Retinal pigment epithelial cell (primary cell): ENCODE measurements around the gene CHN1.
A peak's percentile ranks its signal among the peaks of the same experiment; 100 is the strongest.

Experiments
- DNase-seq: peaks from one replicate; pipeline ENCODE4 v3.0.0-alpha.2; 2010; ENCODE audit warnings: low read depth
- H3K4me3 ChIP-seq: 2 replicates; pipeline ENCODE4 v1.5.1; 2011; ENCODE audit warnings: mild to moderate bottlenecking, low read length, control low read depth, moderate library complexity
- TF ChIP-seq, protein P1 (sequence below): conservative IDR thresholded peaks from 2 replicates; pipeline ENCODE4 v1.5.1; 2011; ENCODE audit warnings: low read depth, low read length, control low read depth, inconsistent platforms

CHN1 gene

DNA sequence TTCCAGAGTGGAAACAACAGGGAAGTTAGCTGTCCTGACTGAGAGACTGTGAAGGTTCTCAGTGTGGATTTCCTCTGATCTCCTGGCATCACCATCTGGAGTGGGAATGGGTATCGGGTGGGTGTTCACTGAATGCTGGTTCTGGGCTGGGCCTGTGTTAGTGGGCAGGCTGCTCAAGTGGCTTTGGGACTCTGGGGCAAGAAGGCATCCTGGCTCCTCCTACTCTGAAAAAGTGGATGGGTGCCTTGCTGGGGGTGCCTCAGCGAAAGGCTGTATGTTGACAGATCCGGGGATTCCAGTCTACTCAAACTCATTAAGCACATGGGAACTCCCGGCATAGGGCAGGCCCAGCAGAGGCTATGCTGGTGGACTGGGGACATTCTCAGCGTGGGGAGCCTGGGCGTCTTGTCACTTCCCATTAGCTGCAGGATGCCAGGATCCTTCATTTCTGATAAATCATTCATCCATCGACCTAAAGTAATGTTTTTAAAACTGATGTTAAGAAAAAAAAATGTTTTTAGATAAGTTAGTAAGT, 213.4 kb downstream of the CHN1 start:
- DNase-seq: no peak
- H3K4me3 ChIP-seq: no peak overlapping the region
- TF ChIP-seq, protein P1, sequence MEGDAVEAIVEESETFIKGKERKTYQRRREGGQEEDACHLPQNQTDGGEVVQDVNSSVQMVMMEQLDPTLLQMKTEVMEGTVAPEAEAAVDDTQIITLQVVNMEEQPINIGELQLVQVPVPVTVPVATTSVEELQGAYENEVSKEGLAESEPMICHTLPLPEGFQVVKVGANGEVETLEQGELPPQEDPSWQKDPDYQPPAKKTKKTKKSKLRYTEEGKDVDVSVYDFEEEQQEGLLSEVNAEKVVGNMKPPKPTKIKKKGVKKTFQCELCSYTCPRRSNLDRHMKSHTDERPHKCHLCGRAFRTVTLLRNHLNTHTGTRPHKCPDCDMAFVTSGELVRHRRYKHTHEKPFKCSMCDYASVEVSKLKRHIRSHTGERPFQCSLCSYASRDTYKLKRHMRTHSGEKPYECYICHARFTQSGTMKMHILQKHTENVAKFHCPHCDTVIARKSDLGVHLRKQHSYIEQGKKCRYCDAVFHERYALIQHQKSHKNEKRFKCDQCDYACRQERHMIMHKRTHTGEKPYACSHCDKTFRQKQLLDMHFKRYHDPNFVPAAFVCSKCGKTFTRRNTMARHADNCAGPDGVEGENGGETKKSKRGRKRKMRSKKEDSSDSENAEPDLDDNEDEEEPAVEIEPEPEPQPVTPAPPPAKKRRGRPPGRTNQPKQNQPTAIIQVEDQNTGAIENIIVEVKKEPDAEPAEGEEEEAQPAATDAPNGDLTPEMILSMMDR: no peak

DNA sequence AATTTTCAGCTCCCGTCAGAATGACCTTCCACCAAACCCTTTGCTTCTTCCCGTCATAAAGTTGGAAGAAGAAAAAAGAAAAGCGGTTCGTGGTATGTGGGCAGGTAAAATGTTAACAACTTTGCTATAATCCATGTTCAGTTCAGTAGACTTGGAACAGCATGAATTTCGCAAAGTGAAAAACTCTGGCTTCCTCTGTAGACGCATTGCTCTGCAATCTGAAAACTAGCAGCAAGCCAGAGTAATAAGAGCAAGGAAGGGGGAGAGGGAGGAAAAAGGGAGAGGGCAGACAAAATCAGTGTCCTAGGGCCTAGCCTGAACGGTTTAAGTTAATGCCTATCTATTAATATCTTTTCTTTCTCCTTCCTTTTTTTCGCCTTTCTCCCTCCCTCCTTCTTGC, 214.2 kb downstream of the CHN1 start:
- TF ChIP-seq, protein P1: no peak
- DNase-seq: no peak
- H3K4me3 ChIP-seq: no peak overlapping the region

DNA sequence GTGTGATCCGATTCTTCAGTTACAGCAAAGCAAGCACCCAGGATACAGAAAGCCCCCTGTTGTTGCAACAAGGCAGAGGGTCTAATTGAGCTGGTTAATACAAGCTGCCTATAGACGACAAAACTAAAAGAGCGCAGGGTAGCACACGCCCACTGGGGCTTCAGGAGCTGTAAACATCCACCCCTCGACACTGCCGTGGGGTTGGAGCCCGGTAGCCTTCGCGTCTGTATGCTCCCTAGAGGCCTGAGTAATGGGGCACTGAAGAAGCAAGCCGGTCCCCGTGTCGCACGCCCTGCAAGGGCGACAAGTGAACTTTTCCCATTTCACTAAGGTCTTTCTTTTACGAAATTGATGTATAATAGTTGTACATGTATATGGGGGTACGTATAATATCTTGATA, 216.2 kb downstream of the CHN1 start:
- TF ChIP-seq, protein P1: no peak
- H3K4me3 ChIP-seq: no peak overlapping the region
- no peak for DNase-seq

DNA sequence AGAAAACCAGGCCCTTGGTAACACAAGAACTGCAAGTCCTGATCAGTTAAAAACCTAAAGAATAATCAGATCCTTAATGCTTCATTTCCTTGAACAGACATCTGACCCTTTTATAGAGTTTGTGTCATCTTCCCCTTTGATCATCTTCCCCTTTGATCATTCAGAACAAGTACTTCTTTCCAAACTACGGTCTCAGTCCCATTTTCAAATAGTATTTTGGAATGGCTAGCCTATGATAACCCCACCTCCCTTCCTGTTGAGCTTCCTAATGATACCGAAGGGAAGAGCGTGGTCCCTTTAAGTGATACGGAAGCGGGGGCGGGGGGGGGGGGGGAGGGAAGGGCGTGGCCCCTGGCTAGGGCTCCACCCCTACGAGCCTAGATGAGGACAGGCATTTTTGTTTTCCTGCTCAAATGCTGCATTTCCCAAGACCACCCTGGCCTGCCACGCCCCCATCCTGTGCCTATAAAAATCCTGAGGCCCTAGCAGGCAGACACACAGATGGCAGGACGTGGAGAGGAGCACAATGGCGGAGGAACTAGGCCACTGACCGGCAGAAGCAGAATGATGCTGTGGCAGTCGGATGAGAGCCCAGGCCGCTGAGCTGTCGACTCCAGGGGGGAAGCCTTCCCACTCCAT, 216.8 kb downstream of the CHN1 start:
- DNase-seq: no peak
- TF ChIP-seq, protein P1: no peak
- H3K4me3 ChIP-seq: no peak overlapping the region

DNA sequence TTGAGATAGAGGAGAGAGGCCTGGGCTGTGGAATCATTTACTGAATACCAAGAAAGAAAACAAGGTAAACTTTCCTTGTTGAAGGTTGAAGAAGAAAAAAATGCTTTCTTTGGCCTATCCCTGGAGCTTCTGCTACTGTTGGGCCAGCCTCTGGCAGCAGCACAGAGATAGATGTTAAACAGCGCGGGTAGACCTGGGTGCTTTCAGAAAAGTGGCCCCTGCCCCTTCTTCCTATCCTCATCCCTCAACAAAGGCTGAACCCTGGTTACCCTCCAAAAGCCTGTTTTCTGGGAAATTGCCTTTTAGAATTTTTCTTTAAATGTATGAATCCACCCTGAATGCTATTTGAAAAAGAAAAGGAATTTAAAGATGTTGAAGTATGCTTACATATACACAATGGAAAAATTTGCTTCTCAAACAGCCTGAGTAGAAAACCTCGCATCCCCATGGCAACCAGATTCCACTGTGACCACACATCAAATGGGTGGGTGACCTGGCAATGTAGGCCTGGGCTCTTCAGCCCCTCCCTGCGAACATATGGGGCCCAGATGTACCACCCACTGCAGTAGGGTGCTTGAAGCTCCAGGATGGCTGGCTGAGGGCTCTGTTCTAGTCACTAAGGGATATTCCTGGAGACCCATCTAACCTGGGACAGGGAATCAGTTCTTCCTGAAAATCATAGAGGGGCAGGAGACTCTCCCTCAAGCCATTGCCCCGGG, 217.5 kb downstream of the CHN1 start:
- peak; percentile 94 for DNase-seq
- TF ChIP-seq, protein P1: no peak
- H3K4me3 ChIP-seq: no peak overlapping the region

DNA sequence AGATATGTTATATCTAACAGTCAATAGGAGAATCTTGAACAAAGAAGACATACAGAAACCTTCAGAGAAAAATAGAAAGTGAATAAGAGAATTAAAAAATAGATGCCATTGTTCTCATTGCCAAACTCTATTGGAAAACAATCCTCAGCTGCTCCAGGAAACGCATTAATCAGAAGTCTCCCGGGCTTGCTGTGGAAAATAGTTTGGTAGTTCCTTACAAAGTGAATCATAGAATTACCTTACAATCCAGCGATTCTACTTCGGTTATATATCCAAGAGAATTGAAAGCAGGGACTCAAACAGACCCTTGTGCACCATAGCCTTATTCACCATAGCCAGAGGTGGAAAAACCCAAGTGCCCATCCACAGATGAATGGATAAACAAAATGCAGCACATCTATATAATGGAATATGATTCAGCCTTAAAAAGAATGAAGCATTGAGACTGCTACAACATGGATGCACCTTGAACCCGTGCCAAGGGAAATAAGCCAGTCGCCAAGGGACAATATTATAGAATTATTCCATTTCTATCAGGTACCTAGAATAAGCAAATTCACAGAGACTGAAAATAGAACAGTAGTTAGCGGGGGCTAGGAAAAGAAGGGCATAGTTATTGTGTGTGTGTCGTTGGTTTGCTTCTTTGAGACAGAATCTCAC, 219.0 kb downstream of the CHN1 start:
- no peak overlapping the region for H3K4me3 ChIP-seq
- TF ChIP-seq, protein P1: no peak
- DNase-seq: no peak
